ENCODE measurements around the gene ADGRF3.

- TF ChIP-seq CTCF (IDR thresholded peaks at IDR 0.05) (no peak), EZH2 (IDR thresholded peaks at IDR 0.05; ENCODE audit: borderline replicate concordance, insufficient read depth, low read depth, low read length, poor library complexity, severe bottlenecking) (no peak)
Measured at GRCh38 chr2:26366957-26367356, 20.4 kb upstream of the ADGRF3 start.
